ENCODE results near the gene RCN1. TPM values are rescaled to one million over a fixed set of nuclear protein-coding genes. Genes with fewer than 3 reads are reported as not detected.

Gene RCN1
- total RNA-seq, 4 donors from 2014 or later, result 14.7 to 27.0 (median 18.1) TPM

GRCh38 chr11:32110795-32111194, 19.9 kb downstream of the RCN1 start:
- Histone ChIP-seq H3K4me3 (no peak overlapping the region), H3K27me3 (no peaks in the 10 kb centered on the region), H3K36me3 (peaks cover 0 to 2% of the 10 kb centered on the region in 2 donors), H3K4me1 (peaks cover 0 to 6% of the 10 kb centered on the region in 2 donors), H3K9me3 (no peaks in the 10 kb centered on the region), H3K27ac (no peak overlapping the region)
- DNase-seq (no peak), ATAC-seq (no peak)
- TF ChIP-seq, protein P1, sequence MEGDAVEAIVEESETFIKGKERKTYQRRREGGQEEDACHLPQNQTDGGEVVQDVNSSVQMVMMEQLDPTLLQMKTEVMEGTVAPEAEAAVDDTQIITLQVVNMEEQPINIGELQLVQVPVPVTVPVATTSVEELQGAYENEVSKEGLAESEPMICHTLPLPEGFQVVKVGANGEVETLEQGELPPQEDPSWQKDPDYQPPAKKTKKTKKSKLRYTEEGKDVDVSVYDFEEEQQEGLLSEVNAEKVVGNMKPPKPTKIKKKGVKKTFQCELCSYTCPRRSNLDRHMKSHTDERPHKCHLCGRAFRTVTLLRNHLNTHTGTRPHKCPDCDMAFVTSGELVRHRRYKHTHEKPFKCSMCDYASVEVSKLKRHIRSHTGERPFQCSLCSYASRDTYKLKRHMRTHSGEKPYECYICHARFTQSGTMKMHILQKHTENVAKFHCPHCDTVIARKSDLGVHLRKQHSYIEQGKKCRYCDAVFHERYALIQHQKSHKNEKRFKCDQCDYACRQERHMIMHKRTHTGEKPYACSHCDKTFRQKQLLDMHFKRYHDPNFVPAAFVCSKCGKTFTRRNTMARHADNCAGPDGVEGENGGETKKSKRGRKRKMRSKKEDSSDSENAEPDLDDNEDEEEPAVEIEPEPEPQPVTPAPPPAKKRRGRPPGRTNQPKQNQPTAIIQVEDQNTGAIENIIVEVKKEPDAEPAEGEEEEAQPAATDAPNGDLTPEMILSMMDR (IDR thresholded peaks at IDR 0.05 in 4 of 5, conservative IDR thresholded peaks at IDR 0.05 in 1 of 5), result no peak
- no peak for TF ChIP-seq POLR2A (IDR thresholded peaks at IDR 0.05)
- intact Hi-C loops (cut with DNase I; ENCODE audit: low total_unique reads) (no loop called here), in situ Hi-C loops (cut with MboI; ENCODE audit: low sequenced_read_pairs in 4 of 4) (loop anchor here in 1 of 4 donors (5.0 kb wide), 1 partner anchor 48 kb away; no protein-coding TSS in a partner anchor)

GRCh38 chr11:32113200-32113919, 22.5 kb downstream of the RCN1 start:
- intact Hi-C loops (cut with DNase I; ENCODE audit: low total_unique reads) (no loop called here), in situ Hi-C loops (cut with MboI; ENCODE audit: low sequenced_read_pairs in 4 of 4) (loop anchor here in 1 of 4 donors (5.0 kb wide), 1 partner anchor 51 kb away; no protein-coding TSS in a partner anchor)
- ATAC-seq, result peak in 1 of 2 donors; percentile 77

DNA sequence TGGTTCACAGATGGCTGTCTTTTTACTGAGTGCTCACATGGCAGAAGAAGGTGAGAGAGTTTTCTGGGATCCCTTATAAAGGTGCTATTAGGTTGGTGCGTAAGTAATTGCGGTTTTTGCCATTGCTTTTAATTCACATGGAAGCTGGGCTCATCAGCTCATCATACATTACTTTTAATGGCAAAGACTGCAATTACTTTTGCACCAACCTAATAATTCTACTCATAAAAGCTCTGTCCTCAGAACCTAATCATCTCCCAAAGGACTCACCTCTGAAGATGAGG, 23.0 kb downstream of the RCN1 start:
- Histone ChIP-seq H3K36me3 (no peaks in the 10 kb centered on the region), H3K27ac (no peak overlapping the region), H3K4me1 (peaks cover 0 to 6% of the 10 kb centered on the region in 2 donors), H3K4me3 (no peak overlapping the region), H3K27me3 (no peaks in the 10 kb centered on the region), H3K9me3 (no peaks in the 10 kb centered on the region)
- in situ Hi-C loops (cut with MboI; ENCODE audit: low sequenced_read_pairs in 4 of 4) (loop anchor here in 1 of 4 donors (5.0 kb wide), 1 partner anchor 52 kb away; no protein-coding TSS in a partner anchor), intact Hi-C loops (cut with DNase I; ENCODE audit: low total_unique reads) (no loop called here)
- no peak for TF ChIP-seq POLR2A (IDR thresholded peaks at IDR 0.05)
- TF ChIP-seq, protein P1 (IDR thresholded peaks at IDR 0.05 in 4 of 5, conservative IDR thresholded peaks at IDR 0.05 in 1 of 5), result no peak
- ATAC-seq (no peak), DNase-seq (no peak)

More at GRCh38 chr11:32113200-32113919, 22.5 kb downstream of the RCN1 start:
- Histone ChIP-seq H3K4me3 (no peak overlapping the region), H3K4me1 (peaks cover 0 to 6% of the 10 kb centered on the region in 2 donors), H3K36me3 (no peaks in the 10 kb centered on the region), H3K27me3 (no peaks in the 10 kb centered on the region), H3K27ac (no peak overlapping the region), H3K9me3 (no peaks in the 10 kb centered on the region)
- peak in 1 of 2 donors; percentile 17 for DNase-seq
- TF ChIP-seq POLR2A (IDR thresholded peaks at IDR 0.05), result no peak

- Histone ChIP-seq H3K4me1 (peaks cover 0 to 6% of the 10 kb centered on the region in 2 donors), H3K27ac (no peak overlapping the region), H3K9me3 (no peaks in the 10 kb centered on the region), H3K36me3 (no peaks in the 10 kb centered on the region), H3K27me3 (no peaks in the 10 kb centered on the region), H3K4me3 (no peak overlapping the region)
- intact Hi-C loops (cut with DNase I; ENCODE audit: low total_unique reads) (no loop called here), in situ Hi-C loops (cut with MboI; ENCODE audit: low sequenced_read_pairs in 4 of 4) (no loop called here)
- TF ChIP-seq POLR2A (IDR thresholded peaks at IDR 0.05), result no peak
- TF ChIP-seq, protein P1 (IDR thresholded peaks at IDR 0.05 in 4 of 5, conservative IDR thresholded peaks at IDR 0.05 in 1 of 5), result no peak
- DNase-seq, result no peak
- ATAC-seq, result no peak
Measured at GRCh38 chr11:32115446-32115845, 24.6 kb downstream of the RCN1 start.

DNA sequence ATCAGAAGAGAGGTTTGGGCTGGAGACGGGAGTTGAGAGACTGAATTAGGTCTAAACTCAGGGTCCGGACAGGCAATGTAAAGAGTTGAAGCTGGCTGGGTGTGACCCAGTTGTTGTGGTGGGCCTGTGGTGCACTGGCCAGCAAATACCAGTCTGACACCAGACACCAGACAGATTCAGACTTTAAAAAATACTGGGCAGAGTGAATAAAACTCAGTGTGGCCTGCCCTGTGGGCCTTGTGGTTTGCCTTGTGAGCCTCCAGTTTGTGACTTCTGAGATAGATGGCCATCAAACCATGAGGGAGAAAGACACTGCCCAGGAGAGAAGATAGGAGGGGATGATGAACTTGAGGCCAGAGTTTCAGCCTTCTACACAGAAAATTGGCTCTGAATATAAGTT, 25.8 kb downstream of the RCN1 start:
- no peak for TF ChIP-seq POLR2A (IDR thresholded peaks at IDR 0.05)
- TF ChIP-seq, protein P1 (IDR thresholded peaks at IDR 0.05 in 4 of 5, conservative IDR thresholded peaks at IDR 0.05 in 1 of 5), result no peak
- intact Hi-C loops (cut with DNase I; ENCODE audit: low total_unique reads) (no loop called here), in situ Hi-C loops (cut with MboI; ENCODE audit: low sequenced_read_pairs in 4 of 4) (no loop called here)
- no peak for ATAC-seq
- peaks cover 0 to 6% of the 10 kb centered on the region in 2 donors for H3K4me1 ChIP-seq
- H3K4me3 ChIP-seq, result no peak overlapping the region
- no peak for DNase-seq
- H3K36me3 ChIP-seq, result no peaks in the 10 kb centered on the region
- H3K27me3 ChIP-seq, result no peaks in the 10 kb centered on the region
- no peak overlapping the region for H3K27ac ChIP-seq
- H3K9me3 ChIP-seq, result no peaks in the 10 kb centered on the region
